NT2/D1 (cell line): Measurements from ENCODE around the gene DCN.

Source experiments
- DNase-seq: peaks from one replicate; pipeline ENCODE4 v3.0.0-alpha.2; 2011; ENCODE audit warnings: low read depth, low spot score
- H3K27me3 ChIP-seq: 2 replicates; pipeline ENCODE4 v1.6.0; 2011; ENCODE audit warnings: mild to moderate bottlenecking; ENCODE audit not compliant: insufficient read length, insufficient read depth
- H3K36me3 ChIP-seq: 2 replicates; pipeline ENCODE4 v1.6.1; 2011; ENCODE audit warnings: mild to moderate bottlenecking, low read length, mixed read lengths; ENCODE audit not compliant: insufficient read depth, insufficient read length
- H3K4me1 ChIP-seq: 2 replicates; pipeline ENCODE4 v1.5.1; 2011; ENCODE audit not compliant: insufficient read depth, insufficient read length
- H3K4me3 ChIP-seq: 2 replicates; pipeline ENCODE4 v1.5.1; 2011; ENCODE audit warnings: low read depth; ENCODE audit not compliant: insufficient read length
- H3K9ac ChIP-seq: 2 replicates; pipeline ENCODE4 v1.6.0; 2011; ENCODE audit warnings: low read depth; ENCODE audit not compliant: insufficient read length
- H3K9me3 ChIP-seq: 2 replicates; pipeline ENCODE4 v1.5.1; 2011; ENCODE audit warnings: mild to moderate bottlenecking, low read length; ENCODE audit not compliant: insufficient read depth
- SUZ12 ChIP-seq: IDR thresholded peaks from 2 replicates; pipeline ENCODE4 v1.6.1; 2011; ENCODE audit not compliant: insufficient read length, insufficient read depth; ENCODE audit errors: extremely low read depth
- YY1 ChIP-seq: IDR thresholded peaks from 2 replicates; pipeline ENCODE4 v1.6.1; 2011; ENCODE audit not compliant: insufficient read length, insufficient read depth
- ZNF274 ChIP-seq: IDR thresholded peaks from 2 replicates; pipeline ENCODE4 v1.6.1; 2011; ENCODE audit warnings: mild to moderate bottlenecking, low read depth, low read length

Gene DCN

GRCh38 chr12:91204421-91204820, 21.8 kb upstream of the DCN start:
- Histone ChIP-seq H3K4me3 (no peak overlapping the region), H3K36me3 (no peaks in the 10 kb centered on the region), H3K9me3 (no peaks in the 10 kb centered on the region), H3K4me1 (no peaks in the 10 kb centered on the region), H3K27me3 (no peaks in the 10 kb centered on the region), H3K9ac (no peak overlapping the region)
- TF ChIP-seq ZNF274 (no peak), SUZ12 (no peak)
- DNase-seq: no peak

GRCh38 chr12:91203610-91204009, 21.0 kb upstream of the DCN start:
- no peaks in the 10 kb centered on the region for H3K4me1 ChIP-seq
- H3K4me3 ChIP-seq: no peak overlapping the region
- peak; percentile 3 for DNase-seq
- TF ChIP-seq ZNF274 (no peak), SUZ12 (no peak), YY1 (no peak)
- H3K36me3 ChIP-seq: no peaks in the 10 kb centered on the region
- H3K9ac ChIP-seq: no peak overlapping the region
- H3K9me3 ChIP-seq: no peaks in the 10 kb centered on the region
- H3K27me3 ChIP-seq: no peaks in the 10 kb centered on the region

GRCh38 chr12:91202390-91202789, 19.8 kb upstream of the DCN start:
- Histone ChIP-seq H3K9ac (no peak overlapping the region), H3K4me3 (no peak overlapping the region), H3K9me3 (no peaks in the 10 kb centered on the region), H3K36me3 (no peaks in the 10 kb centered on the region), H3K27me3 (no peaks in the 10 kb centered on the region), H3K4me1 (no peaks in the 10 kb centered on the region)
- no peak for DNase-seq
- TF ChIP-seq YY1: no peak
- TF ChIP-seq SUZ12: no peak
- no peak for TF ChIP-seq ZNF274

GRCh38 chr12:91196436-91196835, 13.8 kb upstream of the DCN start:
- H3K4me3 ChIP-seq: no peak overlapping the region
- H3K27me3 ChIP-seq: no peaks in the 10 kb centered on the region
- no peaks in the 10 kb centered on the region for H3K9me3 ChIP-seq
- no peaks in the 10 kb centered on the region for H3K4me1 ChIP-seq
- no peak overlapping the region for H3K9ac ChIP-seq
- no peaks in the 10 kb centered on the region for H3K36me3 ChIP-seq
- TF ChIP-seq YY1 (no peak), SUZ12 (no peak), ZNF274 (no peak)
- no peak for DNase-seq

GRCh38 chr12:91194500-91194899, 11.9 kb upstream of the DCN start:
- no peak for DNase-seq
- no peak for TF ChIP-seq YY1
- TF ChIP-seq SUZ12: no peak
- no peak for TF ChIP-seq ZNF274
- no peak overlapping the region for H3K9ac ChIP-seq

GRCh38 chr12:91191513-91192111, 9.0 kb upstream of the DCN start:
- no peak for TF ChIP-seq SUZ12
- no peak for TF ChIP-seq ZNF274
- no peak for TF ChIP-seq YY1
- Histone ChIP-seq H3K9ac (no peak overlapping the region), H3K36me3 (no peaks in the 10 kb centered on the region), H3K4me3 (no peak overlapping the region), H3K9me3 (no peaks in the 10 kb centered on the region), H3K4me1 (no peaks in the 10 kb centered on the region), H3K27me3 (no peaks in the 10 kb centered on the region)
- DNase-seq: no peak

More at GRCh38 chr12:91194500-91194899, 11.9 kb upstream of the DCN start:
- Histone ChIP-seq H3K36me3 (no peaks in the 10 kb centered on the region), H3K4me3 (no peak overlapping the region), H3K27me3 (no peaks in the 10 kb centered on the region), H3K9me3 (no peaks in the 10 kb centered on the region), H3K4me1 (no peaks in the 10 kb centered on the region)

GRCh38 chr12:91189516-91189915, 6.9 kb upstream of the DCN start:
- no peaks in the 10 kb centered on the region for H3K9me3 ChIP-seq
- H3K4me3 ChIP-seq: no peak overlapping the region
- H3K27me3 ChIP-seq: no peaks in the 10 kb centered on the region
- H3K9ac ChIP-seq: no peak overlapping the region
- H3K36me3 ChIP-seq: no peaks in the 10 kb centered on the region
- no peak for TF ChIP-seq YY1
- no peak for TF ChIP-seq ZNF274
- TF ChIP-seq SUZ12: no peak
- DNase-seq: no peak
- H3K4me1 ChIP-seq: no peaks in the 10 kb centered on the region
